Left renal pelvis (tissue), 4 donors: Measurements from ENCODE around the gene RNF13. TPM values are rescaled to one million over a fixed set of nuclear protein-coding genes. Genes with fewer than 3 reads are reported as not detected.
"Not testable (repeated sequence)": the region's sequence is repeated elsewhere in the genome, so short reads cannot be mapped to it uniquely, and the experiment has no call there.

Experiments
- DNase-seq, 4 donors: peaks; one replicate each; pipeline ENCODE4 v3.0.0-alpha.2; 2013; ENCODE audit warnings: low read depth in 4 of 4, low spot score in 3 of 4
- polyA plus RNA-seq, 4 donors: library from polyadenylated mRNA; unstranded; fragments of 120-200 nt; gene quantifications; one replicate each; pipeline ENCODE4 v1.2.1, GENCODE V29; 2013; ENCODE audit not compliant: insufficient read length in 4 of 4

The RNF13 gene
- polyA plus RNA-seq, 4 donors: 77.2 to 118 (median 89.8) TPM

DNA sequence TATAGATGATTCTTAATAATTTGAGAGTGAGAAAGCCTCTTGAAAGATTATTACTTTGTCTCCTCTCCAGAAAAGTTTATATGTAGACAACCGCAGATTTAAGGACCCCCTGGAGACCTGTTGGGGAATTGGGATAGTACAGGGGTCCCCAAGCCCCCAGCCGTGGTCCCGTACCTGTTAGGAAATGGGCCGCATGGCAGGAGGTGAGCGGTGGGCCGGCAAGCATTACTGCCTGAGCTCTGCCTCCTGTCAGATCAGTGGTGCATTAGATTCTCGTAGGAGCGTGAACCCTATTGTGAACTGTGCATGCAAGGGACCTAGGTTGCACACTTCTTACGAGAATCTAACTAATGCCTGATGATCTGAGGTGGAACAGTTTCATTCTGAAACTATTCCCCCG, 79.4 kb downstream of the RNF13 start:
- DNase-seq: no peak

- DNase-seq: no peak
Observed at GRCh38 chr3:149894205-149894604, 81.2 kb downstream of the RNF13 start.

DNA sequence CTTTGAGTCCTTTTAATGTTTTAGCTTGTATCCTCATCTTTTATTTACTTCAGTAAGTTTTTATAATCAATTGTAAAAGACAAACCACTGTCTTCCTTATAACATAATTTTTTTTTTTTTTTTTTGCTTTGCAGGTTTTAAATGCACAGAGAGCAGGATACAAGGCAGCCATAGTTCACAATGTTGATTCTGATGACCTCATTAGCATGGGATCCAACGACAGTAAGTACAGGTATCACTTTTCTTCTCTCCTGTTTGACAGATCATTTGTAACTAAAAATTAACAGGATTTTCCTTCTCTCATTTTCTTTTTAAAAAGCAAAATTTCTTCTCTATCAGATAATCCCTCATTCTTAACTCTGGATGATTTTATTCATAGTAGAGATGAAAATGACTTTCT, 82.3 kb downstream of the RNF13 start:
- DNase-seq: no peak

GRCh38 chr3:149895769-149896168, 82.8 kb downstream of the RNF13 start:
- DNase-seq: no peak

- DNase-seq: no peak
Observed at GRCh38 chr3:149898771-149899170, 85.8 kb downstream of the RNF13 start.

DNA sequence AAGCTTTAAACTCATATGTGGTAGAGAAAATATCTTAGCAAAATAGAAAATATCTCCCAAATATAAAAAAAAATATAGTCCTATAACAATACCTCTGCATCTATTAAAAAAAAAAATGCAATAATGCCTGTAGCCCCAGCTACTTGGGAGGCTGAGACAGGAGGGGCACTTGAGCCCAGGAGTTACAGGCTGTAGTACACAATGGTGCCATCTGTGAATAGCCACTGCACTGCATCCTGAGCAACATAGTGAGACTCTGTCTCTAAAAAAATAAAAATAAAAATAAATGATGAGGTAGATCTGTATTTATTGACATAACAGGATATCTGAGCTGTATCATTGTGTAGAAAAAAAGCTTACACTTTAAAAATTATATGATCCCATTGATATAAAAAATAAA, 87.3 kb downstream of the RNF13 start:
- DNase-seq: no peak

GRCh38 chr3:149901770-149902169, 88.8 kb downstream of the RNF13 start:
- DNase-seq: no peak

- DNase-seq: no peak
Observed at GRCh38 chr3:149902498-149903139, 89.6 kb downstream of the RNF13 start.

GRCh38 chr3:149906036-149906435, 93.0 kb downstream of the RNF13 start:
- DNase-seq: no peak

DNA sequence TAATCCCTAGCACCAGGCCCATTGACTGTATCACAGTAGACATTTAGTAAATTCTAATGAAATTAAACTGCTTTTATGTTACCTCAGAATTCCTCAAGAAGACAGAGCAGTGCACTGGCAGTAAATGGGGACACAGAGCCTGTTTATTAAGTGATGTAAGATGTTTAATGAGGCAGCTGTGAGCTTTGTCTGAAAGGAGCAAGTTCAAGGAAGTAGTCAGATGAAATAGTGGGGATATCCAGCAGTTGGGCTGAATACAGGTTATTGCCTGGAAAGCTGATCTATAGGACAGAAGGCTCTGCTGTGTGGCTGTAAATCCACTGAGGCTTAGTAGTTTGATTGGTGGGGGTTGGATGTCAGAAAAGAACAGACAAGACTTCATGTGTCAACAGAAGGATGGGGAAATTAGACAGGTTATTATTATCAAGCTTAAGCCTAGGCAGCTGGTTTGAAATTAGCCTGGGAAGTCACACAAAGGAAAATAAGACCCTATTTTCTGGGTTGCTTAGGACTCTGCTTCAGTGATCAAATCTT, 95.5 kb downstream of the RNF13 start:
- DNase-seq: no peak

DNA sequence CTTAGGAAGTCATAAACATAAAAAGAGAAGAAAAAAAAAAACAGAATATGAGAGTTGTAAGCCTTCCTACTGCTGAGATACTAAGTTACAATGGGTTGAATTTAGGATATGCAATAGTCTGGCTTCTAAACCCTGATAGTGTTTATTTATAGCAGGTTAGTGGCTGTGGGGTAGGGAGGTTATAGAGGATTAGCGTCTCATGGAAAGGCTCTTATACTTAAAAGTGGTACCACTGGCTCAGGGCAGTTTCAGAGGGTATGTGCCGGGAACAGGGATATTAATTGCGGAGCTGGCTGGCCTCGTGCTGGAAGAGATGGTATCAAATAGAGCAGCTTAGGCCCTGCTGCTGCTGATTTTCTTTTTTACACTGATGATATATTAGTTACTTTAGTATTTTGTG, 96.9 kb downstream of the RNF13 start:
- DNase-seq: no peak

DNA sequence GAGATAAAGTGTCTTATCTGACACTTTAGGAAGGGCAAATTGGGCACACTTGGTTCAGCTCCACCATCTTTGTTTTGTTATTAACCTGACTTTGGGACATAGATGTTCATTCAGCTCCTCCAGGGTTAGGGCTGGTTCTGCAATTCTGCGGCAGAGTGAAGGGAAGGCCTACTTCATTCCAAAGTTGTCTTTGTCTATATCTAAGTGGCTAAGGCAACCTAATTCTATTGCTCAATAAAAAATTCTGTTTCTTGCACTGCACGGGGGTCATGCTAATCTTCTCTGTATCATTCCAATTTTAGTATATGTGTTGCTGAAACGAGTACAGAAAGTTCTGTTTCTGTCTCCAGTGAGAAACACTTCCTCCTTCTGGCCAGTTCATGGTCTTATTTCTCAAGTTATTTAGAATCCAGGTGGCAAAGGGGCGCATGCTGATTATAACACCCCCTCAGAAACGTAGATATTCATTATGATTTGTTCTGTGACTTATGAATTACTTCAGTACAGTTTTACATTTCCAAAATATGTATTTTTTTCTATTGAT, 104.2 kb downstream of the RNF13 start:
- no peak for DNase-seq

DNA sequence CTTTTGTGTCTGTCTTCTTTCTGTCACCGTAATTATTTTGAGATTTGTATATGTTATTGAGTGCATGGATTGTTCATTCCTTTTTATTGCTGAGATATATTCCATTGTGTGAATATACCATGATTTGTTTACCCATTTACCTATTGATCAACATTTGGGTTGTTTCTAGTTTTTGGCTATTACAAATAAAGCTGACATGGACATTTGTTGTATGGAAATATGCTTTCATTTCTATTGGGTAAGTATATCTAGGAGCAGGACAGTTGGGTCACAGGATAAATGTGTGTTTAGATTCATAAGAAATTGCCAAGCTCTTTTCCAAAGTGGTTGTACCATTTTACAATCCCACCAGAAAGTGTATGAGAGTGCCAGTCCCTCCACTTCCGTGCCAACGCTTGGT, 106.5 kb downstream of the RNF13 start:
- no peak for DNase-seq

DNA sequence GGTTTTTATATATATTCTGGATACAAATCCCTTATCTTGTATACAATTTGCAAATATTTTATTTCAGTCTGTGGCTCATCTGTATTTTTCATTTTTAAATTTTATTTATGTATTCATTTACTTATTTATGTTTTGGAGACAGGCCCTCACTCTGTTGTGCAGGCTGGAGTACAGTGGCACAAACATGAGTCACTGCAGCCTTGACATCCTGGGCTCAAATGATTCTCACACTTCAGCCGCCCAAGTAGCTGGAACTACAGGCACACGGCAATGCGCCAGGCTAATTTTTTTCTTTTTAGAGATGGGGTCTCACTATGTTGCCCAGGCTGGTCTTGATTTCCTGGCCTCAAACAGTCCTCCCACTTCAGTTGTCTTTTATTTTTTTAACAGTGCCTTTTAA, 107.1 kb downstream of the RNF13 start:
- DNase-seq: no peak

DNA sequence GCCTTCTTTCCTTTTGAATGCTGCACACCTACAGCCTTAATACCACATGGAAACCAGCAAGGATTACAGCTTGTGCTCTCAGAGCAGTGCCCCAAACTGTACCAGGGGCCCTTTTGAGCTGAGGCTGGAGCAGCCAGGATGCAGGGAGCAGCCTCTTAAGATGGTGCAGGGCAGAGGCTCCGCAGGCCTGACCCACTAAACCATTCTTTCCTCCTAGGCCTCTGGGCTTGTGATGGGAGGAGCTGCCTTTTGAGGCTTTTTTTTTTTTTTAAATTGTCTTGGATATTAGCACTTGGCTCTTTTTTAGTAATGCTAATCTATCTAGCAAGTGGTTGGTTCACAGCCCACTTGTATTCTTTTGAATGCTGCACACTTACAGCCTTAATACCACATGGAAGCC, 120.0 kb downstream of the RNF13 start:
- no peak for DNase-seq

- no peak for DNase-seq
Observed at GRCh38 chr3:149933858-149934257, 120.8 kb downstream of the RNF13 start.

GRCh38 chr3:149934524-149934923, 121.5 kb downstream of the RNF13 start:
- DNase-seq: no peak

GRCh38 chr3:149936812-149937230, 123.8 kb downstream of the RNF13 start:
- peak; percentile 10 to 30 (median 21) for DNase-seq

GRCh38 chr3:149938392-149939055, 125.5 kb downstream of the RNF13 start:
- DNase-seq: not testable (repeated sequence)

- DNase-seq: no peak
Observed at GRCh38 chr3:149941186-149941585, 128.2 kb downstream of the RNF13 start.

DNA sequence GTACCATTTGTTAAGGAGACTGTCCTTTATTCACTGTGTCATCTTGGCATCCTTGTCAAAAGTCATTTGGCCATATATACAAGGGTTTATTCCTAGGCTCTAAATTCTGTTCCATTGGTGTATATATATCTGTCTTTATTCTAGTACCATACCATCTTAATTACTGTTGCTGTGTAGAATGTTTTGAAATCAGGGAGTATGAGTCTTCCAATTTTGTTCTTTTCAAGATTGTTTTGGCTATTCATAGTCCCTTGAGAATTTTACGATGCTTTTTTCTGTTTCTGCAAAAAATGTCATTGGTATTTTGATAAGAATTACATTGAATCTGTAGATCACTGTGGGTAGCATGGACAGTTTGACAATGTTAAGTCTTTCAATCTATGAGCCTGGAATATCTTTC, 128.9 kb downstream of the RNF13 start:
- no peak for DNase-seq

- no peak for DNase-seq
Observed at GRCh38 chr3:149942409-149942808, 129.4 kb downstream of the RNF13 start.
